IMR-90 (cell line): ENCODE data around the gene SLC2A6. TPM values are rescaled to one million over a fixed set of nuclear protein-coding genes. Genes with fewer than 3 reads are reported as not detected.

Experiments
- ATAC-seq: fragments of 200-7000 bp; cut with Tn5 transposase; 2 replicates; pipeline ENCODE4 v1.9.1; 2020; ENCODE audit warnings: low read depth, mild to moderate bottlenecking, moderate library complexity
- BruUV-seq: library from RNA; stranded (reverse); fragments of 400-500 nt; replicated peaks from 2 replicates; lab custom pipeline; 2021; lab: Mats Ljungman, UMichigan
- CTCF ChIA-PET: fragments of 300-600 bp; formaldehyde crosslinking; extraction: SDS; loops from one replicate; lab custom pipeline; 2021; ENCODE audit warnings: antibody characterized with exemption; lab: Yijun Ruan, JAX
- POLR2A ChIA-PET: fragments of 300-600 bp; sonication (Branson Sonifier 250); formaldehyde crosslinking; loops from one replicate; lab custom pipeline; 2022; ENCODE audit warnings: antibody characterized with exemption; ENCODE audit not compliant: unreplicated experiment; lab: Charles Lee
- DNase-seq: peaks from one replicate; pipeline ENCODE4 v3.0.0; 2013
- H2AFZ ChIP-seq: replicated peaks from 2 replicates; pipeline ENCODE3; 2013; ENCODE audit warnings: low read length, mild to moderate bottlenecking; ENCODE audit not compliant: poor library complexity
- H2AK5ac ChIP-seq: 2 replicates; pipeline ENCODE4 v1.6.1; 2013; ENCODE audit warnings: low read depth, low read length, inconsistent platforms
- H2AK9ac ChIP-seq: replicated peaks from 2 replicates; pipeline ENCODE3; 2013; ENCODE audit warnings: mild to moderate bottlenecking, low read depth, low read length, moderate library complexity; ENCODE audit not compliant: poor library complexity
- H2BK120ac ChIP-seq: 2 replicates; pipeline ENCODE4 v1.6.1; 2013; ENCODE audit warnings: low read depth, low read length, inconsistent platforms
- H2BK15ac ChIP-seq: 3 replicates; pipeline ENCODE4 v1.6.1; 2013; ENCODE audit warnings: low read depth, low read length, inconsistent platforms
- H2BK20ac ChIP-seq: 2 replicates; pipeline ENCODE4 v1.6.1; 2013; ENCODE audit warnings: low read depth, mild to moderate bottlenecking, inconsistent platforms, low read length, moderate library complexity
- H2BK5ac ChIP-seq: 2 replicates; pipeline ENCODE4 v1.6.1; 2013; ENCODE audit warnings: mild to moderate bottlenecking, low read depth, low read length, inconsistent platforms; ENCODE audit not compliant: poor library complexity, severe bottlenecking
- H3K14ac ChIP-seq: replicated peaks from 2 replicates; pipeline ENCODE4 v1.6.1; 2013; ENCODE audit warnings: low read depth, low read length, inconsistent platforms
- H3K18ac ChIP-seq: 2 replicates; pipeline ENCODE4 v1.6.1; 2013; ENCODE audit warnings: low read depth, low read length, control low read depth
- H3K23ac ChIP-seq: 2 replicates; pipeline ENCODE4 v1.6.1; 2013; ENCODE audit warnings: low read depth, low read length, inconsistent platforms
- H3K27ac ChIP-seq: 2 replicates; pipeline ENCODE4 v1.5.1; 2013; ENCODE audit warnings: mild to moderate bottlenecking, control low read depth, low read length; ENCODE audit not compliant: insufficient read depth
- H3K27me3 ChIP-seq: 2 replicates; pipeline ENCODE4 v1.6.1; 2013; ENCODE audit warnings: low read length; ENCODE audit not compliant: control insufficient read depth, insufficient read depth
- H3K36me3 ChIP-seq: 2 replicates; pipeline ENCODE4 v1.6.1; 2013; ENCODE audit warnings: low read length, mixed read lengths; ENCODE audit not compliant: control insufficient read depth, insufficient read depth
- H3K4ac ChIP-seq: 2 replicates; pipeline ENCODE4 v1.6.1; 2013; ENCODE audit warnings: low read depth, low read length, inconsistent platforms
- H3K4me1 ChIP-seq: 2 replicates; pipeline ENCODE4 v1.6.1; 2013; ENCODE audit warnings: low read length, mixed read lengths; ENCODE audit not compliant: control insufficient read depth, insufficient read depth
- H3K4me2 ChIP-seq: 2 replicates; pipeline ENCODE4 v1.6.1; 2013; ENCODE audit warnings: low read depth, mild to moderate bottlenecking, control low read depth, low read length, moderate library complexity
- H3K4me3 ChIP-seq: 2 replicates; pipeline ENCODE4 v1.5.1; 2013; ENCODE audit warnings: low read depth, mild to moderate bottlenecking, control low read depth, low read length, moderate library complexity; ENCODE audit not compliant: insufficient read depth
- H3K56ac ChIP-seq: 2 replicates; pipeline ENCODE4 v1.6.1; 2013; ENCODE audit warnings: low read length, inconsistent platforms; ENCODE audit not compliant: insufficient read depth; ENCODE audit errors: extremely low read depth
- H3K79me1 ChIP-seq, 2 experiments: 2 replicates each; pipeline ENCODE4 v1.6.1; 2013; ENCODE audit warnings: low read length in 2 of 2, inconsistent platforms in 1 of 2, low read depth in 1 of 2
- H3K9ac ChIP-seq: 2 replicates; pipeline ENCODE4 v1.6.1; 2013; ENCODE audit warnings: low read depth, low read length, control low read depth
- H3K9me1 ChIP-seq: 2 replicates; pipeline ENCODE4 v1.6.1; 2013; ENCODE audit warnings: low read length, inconsistent platforms; ENCODE audit not compliant: insufficient read depth
- H3K9me3 ChIP-seq: 2 replicates; pipeline ENCODE4 v1.6.1; 2013; ENCODE audit warnings: low read length; ENCODE audit not compliant: control insufficient read depth, insufficient read depth
- H4K20me1 ChIP-seq: 2 replicates; pipeline ENCODE4 v1.6.1; 2013; ENCODE audit warnings: low read length, inconsistent platforms; ENCODE audit not compliant: insufficient read depth
- H4K5ac ChIP-seq: 2 replicates; pipeline ENCODE4 v1.6.1; 2013; ENCODE audit warnings: mild to moderate bottlenecking, low read depth, low read length, control low read depth
- H4K8ac ChIP-seq, 2 experiments: 2 replicates each; pipeline ENCODE4 v1.6.1; 2013; ENCODE audit warnings: low read depth in 2 of 2, low read length in 2 of 2, control low read depth in 1 of 2, inconsistent platforms in 1 of 2
- H4K91ac ChIP-seq: 2 replicates; pipeline ENCODE4 v1.6.1; 2013; ENCODE audit warnings: low read depth, low read length, inconsistent platforms; ENCODE audit not compliant: insufficient read depth
- CHD1 ChIP-seq: IDR thresholded peaks from 2 replicates; pipeline ENCODE4 v1.6.1; 2012; ENCODE audit warnings: low read depth, low read length, improper control_type of control experiment
- ELK1 ChIP-seq: fragments of 150-350 bp; IDR thresholded peaks from 2 replicates; pipeline ENCODE4 v1.6.1; 2016; ENCODE audit warnings: low read depth, mild to moderate bottlenecking, low read length, moderate library complexity, borderline replicate concordance
- FOS ChIP-seq: fragments of 150-350 bp; IDR thresholded peaks from 2 replicates; pipeline ENCODE4 v1.6.1; 2016; ENCODE audit warnings: low read depth, low read length
- MAFK ChIP-seq: IDR thresholded peaks from 2 replicates; pipeline ENCODE4 v1.6.1; 2012; ENCODE audit warnings: low read depth, low read length, improper control_type of control experiment
- POLR2A ChIP-seq: IDR thresholded peaks from 2 replicates; pipeline ENCODE4 v1.6.1; 2012; ENCODE audit warnings: mild to moderate bottlenecking, low read depth, low read length
- RAD21 ChIP-seq: IDR thresholded peaks from 2 replicates; pipeline ENCODE4 v1.6.1; 2012; ENCODE audit warnings: low read length, improper control_type of control experiment
- RFX5 ChIP-seq: IDR thresholded peaks from 2 replicates; pipeline ENCODE4 v1.8.0; 2012; ENCODE audit warnings: low read depth, mild to moderate bottlenecking, low read length, moderate library complexity
- WGBS, 2 experiments: methylation state at CpG; one replicate each; pipeline versions ENCODE4 v1.1.5 to v1.1.7; 2013; ENCODE audit warnings: missing lambda C conversion rate in 2 of 2; ENCODE audit not compliant: insufficient read length in 1 of 2; ENCODE audit errors: extremely low coverage in 2 of 2; 5-methylcytosine and 5-hydroxymethylcytosine counted together
- dilution Hi-C: fragments of 300-500 bp; cut with HindIII; formaldehyde crosslinking; loops from one replicate; pipeline ENCODE4 v1.14.3; 2018; ENCODE audit warnings: low sequenced_read_pairs; ENCODE audit not compliant: unreplicated experiment
- in situ Hi-C: fragments of 300-500 bp; cut with MboI; formaldehyde crosslinking; loops from 3 replicates; pipeline ENCODE4 v1.14.3; 2019; ENCODE audit warnings: low sequenced_read_pairs, inconsistent platforms, mixed read lengths
- intact Hi-C: fragments of 100-400 bp; cut with micrococcal nuclease; formaldehyde crosslinking; loops from 2 replicates; pipeline ENCODE4 v1.10.0; 2022
- polyA plus RNA-seq, 3 experiments: library from polyadenylated mRNA; depleted of rRNA; stranded (reverse); fragments of >200 nt; gene quantifications; 2 replicates each; pipeline ENCODE4 v1.2.3, GENCODE V29; 2012; ENCODE audit warnings: low replicate concordance in 1 of 3
- total RNA-seq: library from RNA; depleted of rRNA; stranded (reverse); fragments of >200 nt; gene quantifications from 2 replicates; pipeline ENCODE4 v1.2.3, GENCODE V29; 2012

The SLC2A6 gene
- total and polyA plus RNA-seq, 2 of the 4 experiments (the other 2 are of a cell fraction) = 2.9 to 8.5 TPM

DNA sequence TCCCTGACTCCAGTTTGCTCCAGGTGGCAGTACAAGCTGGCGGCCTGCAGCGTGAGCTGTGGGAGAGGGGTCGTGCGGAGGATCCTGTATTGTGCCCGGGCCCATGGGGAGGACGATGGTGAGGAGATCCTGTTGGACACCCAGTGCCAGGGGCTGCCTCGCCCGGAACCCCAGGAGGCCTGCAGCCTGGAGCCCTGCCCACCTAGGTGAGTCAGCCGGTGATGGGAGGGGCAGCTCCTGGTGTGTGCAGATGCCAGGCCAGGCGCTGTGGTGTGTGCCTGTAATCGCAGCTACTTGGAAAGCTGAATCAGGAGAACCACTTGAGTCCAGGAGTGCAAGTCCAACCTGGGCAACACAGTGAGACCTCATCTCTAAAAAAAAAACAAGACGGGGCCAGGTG, 29.1 kb downstream of the SLC2A6 start:
- H3K27ac ChIP-seq = no peak overlapping the region

More for the DNA sequence above, 29.1 kb downstream of the SLC2A6 start:
- CTCF ChIA-PET = interaction anchor here (0.6 kb wide), 1 partner anchor 233 kb away, joined by 6 read pairs; no protein-coding TSS in a partner anchor
- Histone ChIP-seq H2AK5ac (no peak overlapping the region), H3K9me3 (no peaks in the 10 kb centered on the region), H3K36me3 (no peaks in the 10 kb centered on the region), H2BK15ac (no peak overlapping the region), H2AK9ac (no peak overlapping the region), H3K9me1 (no peaks in the 10 kb centered on the region), H4K5ac (no peak overlapping the region), H2BK120ac (no peak overlapping the region), H3K4me3 (no peak overlapping the region), H3K23ac (no peak overlapping the region), H3K9ac (no peak overlapping the region), H3K4me1 (no peaks in the 10 kb centered on the region), H3K27me3 (peaks cover 15% of the 10 kb centered on the region), H4K91ac (no peak overlapping the region), H2BK20ac (no peak overlapping the region), H3K4ac (no peak overlapping the region), H2AFZ (no peak overlapping the region), H3K18ac (no peak overlapping the region), H3K14ac (no peak overlapping the region), H4K8ac (no peak overlapping the region), H3K56ac (no peak overlapping the region), H2BK5ac (no peak overlapping the region), H3K79me1 (no peaks in the 10 kb centered on the region), H4K20me1 (no peaks in the 10 kb centered on the region; the same call in 1 of the 2 replicates), H3K4me2 (no peak overlapping the region)
- TF ChIP-seq RAD21 (no peak), MAFK (no peak), FOS (no peak), CHD1 (no peak), ELK1 (no peak), POLR2A (no peak), RFX5 (no peak)
- 97% methylated on average over 5 of the region's 12 CpGs; no CpG with 5 or more reads in 1 of the 2 experiments for WGBS, 2 experiments
- dilution Hi-C loops = no loop called here
- DNase-seq = no peak
- POLR2A ChIA-PET = no interaction called here
- intact Hi-C loops = no loop called here
- in situ Hi-C loops = no loop called here
- ATAC-seq = no peak
- BruUV-seq = no TSS peak
